OCI-LY3 (cell line): ENCODE measurements around the gene ADARB2.

Experiments
- H2AFZ ChIP-seq: fragments of 200-600, 300-600 bp; shearing (Covaris generic); 2 replicates; pipeline ENCODE4 v1.6.0; 2014; ENCODE audit warnings: antibody characterized with exemption, low read depth, low read length
- H3K27ac ChIP-seq: fragments of 200-600, 300-600 bp; sonication (generic); 2 replicates; pipeline ENCODE4 v1.5.1; 2014; ENCODE audit warnings: mild to moderate bottlenecking, low read length, moderate library complexity, mixed read lengths
- H3K27me3 ChIP-seq: fragments of 200-600, 300-600 bp; sonication (generic); 2 replicates; pipeline ENCODE4 v1.6.1; 2014; ENCODE audit warnings: low read depth, low read length, mixed read lengths
- H3K36me3 ChIP-seq: fragments of 200-600, 300-600 bp; sonication (generic); replicated peaks from 2 replicates; pipeline ENCODE3; 2014; ENCODE audit warnings: low read depth, low read length, mixed read lengths
- H3K4me1 ChIP-seq: fragments of 300-600, 200-600 bp; sonication (generic); 2 replicates; pipeline ENCODE4 v1.6.1; 2014; ENCODE audit warnings: low read length, mixed read lengths
- H3K4me2 ChIP-seq: fragments of 200-600, 300-600 bp; sonication (generic); 2 replicates; pipeline ENCODE4 v1.6.1; 2014; ENCODE audit warnings: low read length, mixed read lengths
- H3K4me3 ChIP-seq: fragments of 300-600, 200-600 bp; sonication (generic); 2 replicates; pipeline ENCODE4 v1.5.1; 2014; ENCODE audit warnings: antibody characterized with exemption, mild to moderate bottlenecking, low read length, moderate library complexity
- H3K79me2 ChIP-seq: fragments of 300-600, 200-600 bp; shearing (Covaris generic); 2 replicates; pipeline ENCODE4 v1.6.1; 2014; ENCODE audit warnings: mild to moderate bottlenecking, low read length, mixed read lengths
- H3K9ac ChIP-seq: fragments of 300-600, 200-600 bp; shearing (Covaris generic); 2 replicates; pipeline ENCODE4 v1.6.0; 2014; ENCODE audit warnings: mild to moderate bottlenecking, low read length, moderate library complexity
- H3K9me3 ChIP-seq: fragments of 200-600, 300-600 bp; shearing (Covaris generic); 2 replicates; pipeline ENCODE4 v1.6.1; 2014; ENCODE audit warnings: low read length, mixed read lengths; ENCODE audit not compliant: insufficient read depth
- H4K20me1 ChIP-seq: fragments of 200-600, 300-600 bp; sonication (generic); 2 replicates; pipeline ENCODE4 v1.6.1; 2016; ENCODE audit warnings: low read length, mixed read lengths; ENCODE audit not compliant: insufficient read depth
- EZH2phosphoT487 ChIP-seq: fragments of 200-600 bp; shearing (Covaris generic); IDR thresholded peaks from 2 replicates; pipeline ENCODE4 v1.6.1; 2018; ENCODE audit warnings: antibody characterized with exemption, mixed run types, low read depth
- TF ChIP-seq, protein P1 (sequence below): fragments of 200-600, 300-600 bp; sonication (generic); IDR thresholded peaks from 2 replicates; pipeline ENCODE4 v1.5.1; 2014; ENCODE audit warnings: antibody characterized with exemption, low read length, low read depth

The ADARB2 gene

GRCh38 chr10:1686491-1686749, 50.9 kb downstream of the ADARB2 start:
- no peak overlapping the region for H2AFZ ChIP-seq
- TF ChIP-seq EZH2phosphoT487 = no peak
- TF ChIP-seq, protein P1, sequence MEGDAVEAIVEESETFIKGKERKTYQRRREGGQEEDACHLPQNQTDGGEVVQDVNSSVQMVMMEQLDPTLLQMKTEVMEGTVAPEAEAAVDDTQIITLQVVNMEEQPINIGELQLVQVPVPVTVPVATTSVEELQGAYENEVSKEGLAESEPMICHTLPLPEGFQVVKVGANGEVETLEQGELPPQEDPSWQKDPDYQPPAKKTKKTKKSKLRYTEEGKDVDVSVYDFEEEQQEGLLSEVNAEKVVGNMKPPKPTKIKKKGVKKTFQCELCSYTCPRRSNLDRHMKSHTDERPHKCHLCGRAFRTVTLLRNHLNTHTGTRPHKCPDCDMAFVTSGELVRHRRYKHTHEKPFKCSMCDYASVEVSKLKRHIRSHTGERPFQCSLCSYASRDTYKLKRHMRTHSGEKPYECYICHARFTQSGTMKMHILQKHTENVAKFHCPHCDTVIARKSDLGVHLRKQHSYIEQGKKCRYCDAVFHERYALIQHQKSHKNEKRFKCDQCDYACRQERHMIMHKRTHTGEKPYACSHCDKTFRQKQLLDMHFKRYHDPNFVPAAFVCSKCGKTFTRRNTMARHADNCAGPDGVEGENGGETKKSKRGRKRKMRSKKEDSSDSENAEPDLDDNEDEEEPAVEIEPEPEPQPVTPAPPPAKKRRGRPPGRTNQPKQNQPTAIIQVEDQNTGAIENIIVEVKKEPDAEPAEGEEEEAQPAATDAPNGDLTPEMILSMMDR = no peak
- H3K36me3 ChIP-seq = no peaks in the 10 kb centered on the region
- no peaks in the 10 kb centered on the region for H3K27me3 ChIP-seq
- no peaks in the 10 kb centered on the region for H3K9me3 ChIP-seq
- no peaks in the 10 kb centered on the region for H3K79me2 ChIP-seq
- no peak overlapping the region for H3K27ac ChIP-seq
- H3K4me1 ChIP-seq = no peaks in the 10 kb centered on the region
- H3K9ac ChIP-seq = no peak overlapping the region
- no peaks in the 10 kb centered on the region for H4K20me1 ChIP-seq
- no peak overlapping the region for H3K4me2 ChIP-seq
- no peak overlapping the region for H3K4me3 ChIP-seq

DNA sequence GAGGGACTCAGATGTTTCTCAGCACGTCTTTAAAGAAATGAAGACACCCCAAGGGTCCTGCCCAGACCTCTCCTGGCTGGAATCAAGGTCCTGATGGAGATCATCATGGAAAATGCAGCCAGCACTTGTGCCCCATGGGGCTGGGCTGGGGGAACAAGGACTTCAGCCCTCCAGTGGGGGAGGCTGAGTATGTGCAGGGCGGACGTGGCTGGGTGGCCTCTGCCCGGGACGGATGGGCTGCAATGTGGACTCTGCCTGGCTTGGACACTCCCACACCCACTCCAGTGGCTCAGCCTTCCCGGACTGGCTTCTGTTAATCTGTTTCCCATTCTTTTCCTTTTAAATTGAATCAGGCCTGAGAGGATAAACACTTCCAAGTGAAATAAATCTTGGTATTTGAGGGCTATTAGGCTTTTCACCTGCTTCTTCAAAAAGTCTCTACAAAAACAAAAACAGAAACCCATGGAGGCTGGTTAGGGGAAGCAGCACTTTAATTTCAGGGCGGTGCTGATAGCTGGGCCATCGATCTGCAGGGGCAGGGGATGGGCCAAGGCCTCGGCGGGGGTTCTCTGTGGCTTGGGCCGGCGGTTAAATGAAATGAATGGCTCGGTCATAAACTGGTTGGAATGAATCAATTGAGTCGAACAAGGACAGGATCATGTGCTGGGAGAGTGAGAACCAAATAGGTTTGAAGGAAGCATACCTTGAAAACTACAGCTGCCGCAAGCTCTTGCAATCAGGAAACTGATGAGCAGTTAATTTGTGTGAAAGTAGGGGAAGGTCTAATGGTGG, 51.4 kb downstream of the ADARB2 start:
- Histone ChIP-seq H3K27ac (no peak overlapping the region), H3K36me3 (no peaks in the 10 kb centered on the region), H3K4me1 (no peaks in the 10 kb centered on the region), H3K27me3 (no peaks in the 10 kb centered on the region), H3K9ac (no peak overlapping the region), H4K20me1 (no peaks in the 10 kb centered on the region), H3K79me2 (no peaks in the 10 kb centered on the region), H3K4me2 (no peak overlapping the region), H2AFZ (no peak overlapping the region), H3K4me3 (no peak overlapping the region), H3K9me3 (no peaks in the 10 kb centered on the region)
- TF ChIP-seq, protein P1 = no peak
- no peak for TF ChIP-seq EZH2phosphoT487

DNA sequence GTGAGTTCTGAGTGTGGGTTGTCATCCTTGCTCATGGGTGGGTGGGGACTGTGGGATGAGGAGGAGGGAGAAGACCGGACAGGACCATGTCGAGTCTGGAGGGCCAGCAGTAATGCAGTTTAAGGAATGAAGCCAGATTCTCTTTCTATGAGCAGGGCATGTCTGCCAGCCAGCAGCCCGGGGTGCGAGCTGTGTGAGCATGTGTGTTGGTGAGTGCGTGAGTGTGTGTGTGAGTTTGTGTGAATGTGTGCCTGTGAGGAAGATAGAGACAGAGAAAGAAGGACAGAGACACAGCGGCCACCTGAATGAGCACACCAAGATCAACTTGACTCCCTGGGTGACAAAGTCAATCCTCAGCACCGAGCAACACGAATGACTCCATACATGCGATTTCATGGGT, 52.3 kb downstream of the ADARB2 start:
- no peak overlapping the region for H2AFZ ChIP-seq
- no peak overlapping the region for H3K9ac ChIP-seq
- no peak overlapping the region for H3K4me2 ChIP-seq
- H3K4me1 ChIP-seq = no peaks in the 10 kb centered on the region
- no peaks in the 10 kb centered on the region for H3K36me3 ChIP-seq
- no peaks in the 10 kb centered on the region for H4K20me1 ChIP-seq
- H3K27ac ChIP-seq = no peak overlapping the region
- no peaks in the 10 kb centered on the region for H3K79me2 ChIP-seq
- TF ChIP-seq, protein P1 = no peak
- TF ChIP-seq EZH2phosphoT487 = no peak
- H3K9me3 ChIP-seq = no peaks in the 10 kb centered on the region
- H3K27me3 ChIP-seq = no peaks in the 10 kb centered on the region
- H3K4me3 ChIP-seq = no peak overlapping the region

DNA sequence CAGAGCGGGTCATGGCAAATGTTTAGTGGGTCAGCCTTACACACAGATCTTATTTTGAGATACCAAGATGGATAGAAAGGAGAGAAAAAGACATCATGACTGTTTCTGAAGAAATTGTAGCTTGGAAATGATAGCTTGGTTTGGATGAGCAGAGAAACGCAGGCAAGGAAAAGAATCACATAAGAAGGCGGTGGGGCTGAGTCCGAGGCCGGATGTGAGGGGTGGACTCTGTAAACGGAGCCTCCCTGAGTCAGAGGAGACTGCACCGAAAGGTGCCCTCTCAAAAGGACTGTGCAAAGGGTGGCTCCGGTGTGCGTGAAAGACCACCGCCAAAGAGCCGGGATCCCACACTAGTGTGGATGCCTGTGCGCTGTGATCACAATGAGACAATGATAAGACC, 53.7 kb downstream of the ADARB2 start:
- no peak overlapping the region for H3K27ac ChIP-seq
- H3K4me3 ChIP-seq = no peak overlapping the region
- TF ChIP-seq, protein P1 = no peak
- TF ChIP-seq EZH2phosphoT487 = no peak
- H3K4me2 ChIP-seq = no peak overlapping the region
- H3K9ac ChIP-seq = no peak overlapping the region
- H2AFZ ChIP-seq = no peak overlapping the region
- H3K4me1 ChIP-seq = no peaks in the 10 kb centered on the region
- no peaks in the 10 kb centered on the region for H3K27me3 ChIP-seq
- H3K9me3 ChIP-seq = no peaks in the 10 kb centered on the region
- H4K20me1 ChIP-seq = no peaks in the 10 kb centered on the region
- H3K36me3 ChIP-seq = no peaks in the 10 kb centered on the region
- no peaks in the 10 kb centered on the region for H3K79me2 ChIP-seq
